ENCODE data around the gene NPM1.

- TF ChIP-seq ATF6 (CRISPR knock-in tag; IDR thresholded peaks at IDR 0.05) (no peak), ZNF281 (CRISPR knock-in tag; IDR thresholded peaks at IDR 0.05) (no peak), SMAD3 (CRISPR knock-in tag; IDR thresholded peaks at IDR 0.05; ENCODE audit: borderline replicate concordance) (no peak), MAX (CRISPR knock-in tag; IDR thresholded peaks at IDR 0.05) (no peak), GABPB1 (CRISPR knock-in tag; IDR thresholded peaks at IDR 0.05) (no peak), ZNF512 (CRISPR knock-in tag; IDR thresholded peaks at IDR 0.05; ENCODE audit: borderline replicate concordance) (no peak), CTCF (IDR thresholded peaks at IDR 0.05) (no peak), ZNF532 (CRISPR knock-in tag; IDR thresholded peaks at IDR 0.05; ENCODE audit: borderline replicate concordance) (no peak), ATF3 (CRISPR knock-in tag; conservative IDR thresholded peaks at IDR 0.05) (no peak), NFE2L1 (CRISPR knock-in tag; IDR thresholded peaks at IDR 0.05) (no peak)
Measured at GRCh38 chr5:171363846-171364245, 23.8 kb upstream of the NPM1 start.
